ENCODE measurements around the gene IQSEC1.

IQSEC1 gene

GRCh38 chr3:13085081-13085845, 12.0 kb upstream of the IQSEC1 start:
- no peak for DNase-seq

- no peak for DNase-seq
Observed at GRCh38 chr3:13083898-13084297, 10.7 kb upstream of the IQSEC1 start.

DNA sequence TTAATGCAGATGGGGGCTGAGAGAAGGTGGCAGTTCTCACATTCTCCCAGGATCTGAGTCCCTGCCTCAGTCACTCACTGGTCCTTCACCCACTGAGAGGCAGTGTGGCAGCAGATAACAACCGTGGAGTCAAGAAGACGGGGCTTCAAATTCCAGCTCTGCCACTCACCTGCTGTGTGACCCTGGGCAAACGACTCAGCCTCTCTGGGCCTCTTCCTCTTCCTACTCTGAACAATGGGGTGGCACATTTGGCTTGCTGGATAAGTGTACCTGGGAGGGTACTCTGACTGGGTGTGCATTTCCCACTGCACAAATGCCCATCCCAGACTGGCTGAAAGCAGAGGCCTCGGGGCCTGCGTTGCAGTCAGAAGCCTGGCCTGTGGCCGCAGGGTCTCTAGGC, 10.0 kb upstream of the IQSEC1 start:
- no peak for DNase-seq

DNA sequence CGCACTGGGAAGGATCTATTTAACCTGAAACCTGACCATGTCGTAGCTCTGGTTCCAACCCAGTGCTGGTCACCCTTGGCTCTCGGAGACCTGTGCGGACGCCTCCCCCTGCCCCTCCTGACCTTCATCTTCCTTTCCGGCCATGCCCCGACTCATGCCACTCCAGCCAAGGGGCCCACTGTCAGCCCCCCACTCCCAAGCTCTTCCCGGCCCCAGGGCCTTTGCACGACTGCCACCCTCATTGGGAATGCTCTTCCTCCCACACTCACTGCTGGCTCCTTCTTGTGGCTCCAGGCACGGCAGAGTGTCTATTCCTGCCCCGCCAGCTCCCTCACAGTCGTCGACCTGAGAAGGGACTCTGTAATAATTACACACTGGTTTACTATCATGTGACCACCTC, 9.4 kb upstream of the IQSEC1 start:
- no peak for DNase-seq

DNA sequence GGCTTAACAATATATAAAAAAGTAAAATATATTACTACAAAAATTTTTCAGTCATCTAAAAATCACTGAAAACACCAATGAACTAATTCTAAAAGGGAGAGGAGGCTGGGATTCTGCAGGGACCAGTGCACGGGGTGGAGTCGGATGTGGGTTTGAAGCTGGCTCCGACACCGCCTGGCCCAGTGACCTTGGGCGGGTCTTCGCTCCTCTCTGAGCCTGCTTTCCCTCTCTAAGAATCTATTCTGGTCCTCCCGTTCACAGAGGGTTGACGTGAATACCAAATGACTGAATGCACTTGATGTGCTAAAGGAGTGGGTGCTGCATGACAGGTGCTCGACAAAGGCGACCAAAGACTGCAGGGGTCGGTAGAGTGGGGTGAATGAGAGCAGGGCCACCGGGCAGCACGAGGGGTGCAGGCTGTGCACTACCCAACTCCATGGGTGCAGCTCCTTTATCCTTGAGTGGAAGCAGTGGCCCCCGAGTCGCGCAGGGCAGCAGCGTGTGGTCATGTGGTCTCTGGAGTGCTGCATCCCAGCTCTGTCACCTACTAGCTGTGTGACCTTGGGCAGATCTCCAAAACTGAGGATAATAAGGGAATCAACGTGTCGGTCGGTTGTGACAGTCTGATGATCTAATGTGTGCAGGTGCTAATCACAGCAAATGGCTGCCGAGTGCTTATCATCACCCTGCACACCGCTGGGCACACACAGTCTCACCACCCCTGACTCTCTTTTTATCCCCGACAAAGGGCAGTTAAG, 8.6 kb upstream of the IQSEC1 start:
- DNase-seq: no peak

GRCh38 chr3:13080591-13080990, 7.4 kb upstream of the IQSEC1 start:
- DNase-seq: no peak

DNA sequence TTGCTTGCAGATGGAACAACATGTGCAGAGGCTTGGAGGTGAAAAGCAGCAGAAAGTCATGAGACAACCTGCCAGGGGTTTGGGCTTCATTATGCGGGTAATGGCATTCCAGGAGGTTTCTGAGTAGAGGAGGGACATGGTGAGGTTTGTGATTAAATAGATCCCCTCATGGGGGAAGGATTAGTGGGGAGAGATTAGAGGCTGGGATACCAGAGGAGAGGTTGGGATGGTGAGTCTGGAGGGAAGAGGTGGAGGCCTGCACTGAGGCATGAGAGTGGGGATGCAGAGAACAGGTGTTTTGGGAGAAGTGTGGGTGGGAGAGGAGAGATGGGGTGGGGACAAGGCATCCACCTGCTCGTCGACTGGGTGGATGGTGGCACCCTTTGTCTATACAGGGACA, 6.8 kb upstream of the IQSEC1 start:
- DNase-seq: no peak

DNA sequence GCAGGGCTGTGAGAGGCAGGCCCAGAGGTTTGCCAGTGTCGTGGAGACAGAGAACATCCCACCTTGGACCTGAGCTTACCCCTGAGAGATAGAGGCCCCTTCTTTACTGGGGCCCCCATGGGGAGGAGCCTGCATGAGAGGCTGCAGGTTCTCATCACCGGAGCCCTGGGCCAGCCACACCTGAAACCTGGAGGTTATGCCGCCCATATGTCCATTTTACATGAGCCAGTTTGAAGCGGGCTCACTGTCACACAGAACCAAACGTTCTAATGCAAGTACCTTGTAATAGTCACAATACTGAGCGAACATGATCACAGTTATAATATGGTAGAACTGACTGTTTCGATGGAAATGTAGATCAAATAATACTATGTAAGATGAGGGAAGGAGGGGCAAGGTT, 6.3 kb upstream of the IQSEC1 start:
- DNase-seq: no peak

GRCh38 chr3:13079051-13079450, 5.8 kb upstream of the IQSEC1 start:
- no peak for DNase-seq

DNA sequence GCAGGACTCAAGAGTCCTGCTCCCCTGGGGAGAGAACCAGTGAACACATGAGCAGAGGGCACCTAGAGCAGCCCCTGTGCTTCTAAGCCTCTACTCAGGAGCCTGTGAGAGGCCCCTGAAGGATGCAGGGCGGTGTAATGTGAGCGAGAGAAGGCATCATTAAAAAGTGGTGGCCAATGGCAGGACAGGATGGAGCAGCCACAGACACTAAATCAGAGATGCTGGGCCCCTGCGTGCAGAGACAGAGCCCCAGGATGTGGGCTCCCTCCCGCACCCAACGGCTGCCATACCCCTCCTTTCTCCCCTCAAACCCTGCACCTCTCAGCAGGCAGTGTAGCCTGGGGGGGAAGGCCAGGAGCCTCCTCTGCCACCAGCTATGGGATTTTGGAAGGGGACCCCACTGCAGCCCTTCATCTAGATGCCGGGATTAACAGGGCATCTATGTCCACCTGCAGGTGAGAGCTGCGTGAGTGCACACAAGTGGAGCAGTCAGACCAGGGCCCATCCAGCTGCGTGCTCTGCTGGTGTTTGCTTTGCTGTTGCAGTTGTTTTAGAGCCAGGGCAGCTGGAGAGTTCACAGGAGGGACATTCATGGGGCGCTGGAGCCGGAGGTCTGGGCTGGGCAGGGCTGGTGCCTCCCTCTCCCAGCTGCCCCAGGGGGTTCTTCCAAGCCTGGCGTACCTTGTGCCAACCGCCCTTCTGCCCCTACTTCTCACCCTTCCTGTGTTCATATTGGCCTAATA, 5.1 kb upstream of the IQSEC1 start:
- DNase-seq: no peak

DNA sequence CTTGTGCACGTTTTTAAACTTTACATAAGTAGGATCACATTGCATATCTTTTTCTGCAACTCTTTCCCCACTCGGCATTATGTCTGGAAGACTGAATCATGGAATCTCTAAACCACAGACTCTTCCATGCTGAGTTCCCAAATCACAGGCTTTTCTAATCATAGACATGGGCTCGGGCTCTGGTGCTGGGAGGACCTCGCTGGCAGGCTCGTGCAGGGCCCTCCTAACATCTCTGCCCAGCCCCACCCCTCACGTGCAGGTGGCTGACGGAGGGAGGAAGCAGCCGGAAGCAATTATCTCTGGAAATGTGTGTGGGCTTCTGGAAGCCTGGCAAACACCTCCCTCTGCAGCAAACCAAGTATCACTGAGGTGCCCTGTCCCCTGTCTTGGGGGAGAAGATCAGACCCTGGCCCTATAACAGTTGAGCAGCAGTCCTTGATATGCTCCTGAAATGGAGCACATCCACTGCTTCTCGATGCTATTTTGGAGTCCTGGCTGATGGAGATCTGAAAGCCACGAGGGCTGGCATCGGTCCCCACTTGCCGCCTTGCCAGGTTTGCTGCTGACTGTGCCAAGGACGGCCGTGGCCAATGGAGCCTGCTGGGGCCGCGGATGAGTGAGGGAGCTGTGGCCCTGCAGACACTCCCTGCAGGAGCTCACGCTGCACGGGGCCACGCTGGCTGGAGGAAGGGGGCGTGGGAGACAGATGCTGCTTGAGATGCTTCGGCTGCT, 4.4 kb upstream of the IQSEC1 start:
- DNase-seq: no peak

GRCh38 chr3:13075986-13076654, 2.9 kb upstream of the IQSEC1 start:
- DNase-seq: no peak

DNA sequence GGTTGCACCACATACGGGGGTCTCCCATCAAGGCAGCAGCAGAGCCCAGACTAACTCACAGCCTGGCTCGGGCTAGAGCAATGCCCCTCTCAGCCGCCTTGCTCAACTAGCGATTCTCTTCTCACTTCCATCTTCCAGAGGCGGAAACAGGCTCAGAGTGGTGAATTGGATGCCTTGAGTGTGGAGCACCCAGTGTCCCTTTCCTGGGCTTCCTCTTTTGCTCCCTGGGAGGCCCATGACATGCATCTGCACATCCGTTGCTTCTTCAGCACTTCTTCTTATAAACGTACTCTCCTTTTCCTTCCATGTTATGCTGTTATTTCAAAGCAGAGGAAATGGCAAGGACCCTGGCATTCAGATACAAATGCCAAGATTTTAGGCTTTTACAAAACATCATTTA, 2.1 kb upstream of the IQSEC1 start:
- DNase-seq: no peak

DNA sequence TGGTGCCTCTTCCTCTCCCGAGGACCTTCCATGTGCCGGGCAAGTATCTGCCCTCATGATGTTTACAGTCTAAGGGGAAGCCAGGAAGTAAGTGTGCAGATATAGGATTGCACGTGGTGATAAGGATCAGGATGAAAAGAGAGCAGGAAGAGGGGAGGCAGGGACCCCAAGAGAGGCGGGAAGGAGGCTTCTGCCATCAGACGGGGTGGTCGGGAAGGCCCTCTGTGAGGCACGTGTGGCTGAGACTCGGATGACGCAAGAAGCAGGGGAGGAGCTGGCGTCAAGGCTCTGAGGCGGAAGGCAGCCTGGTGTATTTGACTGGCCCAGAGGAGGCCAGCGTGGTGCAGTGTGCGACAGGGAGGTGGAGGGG, 762 bp upstream of the IQSEC1 start:
- no peak for DNase-seq

DNA sequence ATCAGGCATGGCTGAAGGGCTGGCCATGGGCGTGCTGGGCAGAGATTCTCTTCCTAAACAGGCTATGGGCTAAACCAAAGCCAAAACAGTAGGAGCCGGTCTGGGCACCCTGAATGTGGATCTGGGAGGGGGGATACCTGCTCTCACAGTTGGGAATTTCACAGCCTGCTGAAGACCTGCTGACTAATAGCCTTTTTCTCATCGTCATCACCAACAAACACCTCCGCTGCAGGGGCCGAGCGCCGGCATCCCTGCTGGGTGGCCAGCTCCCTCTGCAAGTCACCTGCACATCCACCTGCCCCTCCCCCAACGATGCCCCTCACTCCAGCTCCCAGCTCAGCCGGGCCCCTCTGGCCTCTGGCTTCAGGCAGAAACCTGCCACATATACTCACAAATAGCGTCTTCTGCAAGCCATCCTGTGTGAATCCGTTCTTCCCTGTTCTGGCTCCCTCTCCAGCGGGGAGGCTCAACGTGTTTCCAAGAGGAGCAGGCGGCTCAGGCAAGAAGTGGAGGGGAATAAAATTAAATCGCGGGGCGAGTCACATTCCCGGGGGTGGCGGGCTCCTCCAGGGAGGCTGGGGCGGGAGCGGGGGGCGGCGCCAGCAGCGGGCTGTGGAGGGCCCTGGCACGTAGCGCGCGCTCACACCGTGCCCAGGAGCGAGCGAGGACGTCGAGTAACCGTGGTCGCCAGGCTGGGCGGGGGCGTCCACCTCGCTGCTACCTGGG, 466 bp downstream of the IQSEC1 start:
- DNase-seq: no peak

GRCh38 chr3:13072239-13072599, 1.0 kb downstream of the IQSEC1 start:
- DNase-seq: no peak

DNA sequence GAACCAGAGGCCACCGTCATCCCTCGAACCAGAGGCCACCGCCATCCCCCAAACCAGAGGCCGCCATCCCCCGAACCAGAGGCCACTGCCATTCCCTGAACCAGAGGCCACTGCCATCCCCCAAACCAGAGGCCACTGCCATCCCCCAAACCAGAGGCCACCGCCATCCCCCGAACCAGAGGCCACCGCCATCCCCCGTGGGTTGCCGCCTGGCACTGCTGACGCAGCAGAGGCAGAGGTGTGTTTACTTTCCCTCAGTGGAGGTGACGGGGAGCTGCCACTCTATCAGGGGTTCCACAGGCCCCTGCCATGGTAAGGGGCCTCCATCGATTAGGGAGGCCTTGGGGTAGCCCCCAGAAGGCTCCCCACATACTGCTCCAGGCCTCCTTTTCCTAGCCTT, 1.5 kb downstream of the IQSEC1 start:
- no peak for DNase-seq

- DNase-seq: no peak
Observed at GRCh38 chr3:13070391-13071070, 2.7 kb downstream of the IQSEC1 start.

- peak; percentile 46 for DNase-seq
Observed at GRCh38 chr3:13069495-13069894, 3.7 kb downstream of the IQSEC1 start.

- DNase-seq: no peak
Observed at GRCh38 chr3:13068269-13069010, 4.8 kb downstream of the IQSEC1 start.

- no peak for DNase-seq
Observed at GRCh38 chr3:13067778-13068177, 5.5 kb downstream of the IQSEC1 start.
